Ishikawa (cell line): ENCODE results near the gene GARIN5B.

Source experiments
- CEBPB ChIP-seq: IDR thresholded peaks from 2 replicates; pipeline ENCODE4 v1.6.1; 2012
- CREB1 ChIP-seq: IDR thresholded peaks from 2 replicates; pipeline ENCODE4 v1.6.1; 2012; ENCODE audit warnings: low read depth
- EP300 ChIP-seq: IDR thresholded peaks from 2 replicates; pipeline ENCODE4 v1.6.1; 2012; ENCODE audit warnings: borderline replicate concordance
- FOXM1 ChIP-seq: IDR thresholded peaks from 2 replicates; pipeline ENCODE4 v1.6.1; 2012; ENCODE audit warnings: low read depth, borderline replicate concordance
- MAX ChIP-seq: IDR thresholded peaks from 2 replicates; pipeline ENCODE4 v1.6.1; 2012
- RAD21 ChIP-seq: IDR thresholded peaks from 2 replicates; pipeline ENCODE4 v1.6.1; 2012; ENCODE audit warnings: low read depth
- REST ChIP-seq: IDR thresholded peaks from 2 replicates; pipeline ENCODE4 v1.6.1; 2012; ENCODE audit warnings: low read depth, mild to moderate bottlenecking
- TAF1 ChIP-seq: IDR thresholded peaks from 2 replicates; pipeline ENCODE4 v1.6.1; 2012; ENCODE audit warnings: low read depth, mild to moderate bottlenecking
- TCF12 ChIP-seq: IDR thresholded peaks from 2 replicates; pipeline ENCODE4 v1.6.1; 2012; ENCODE audit warnings: low read depth
- TEAD4 ChIP-seq: IDR thresholded peaks from 2 replicates; pipeline ENCODE4 v1.6.1; 2012
- USF1 ChIP-seq: IDR thresholded peaks from 2 replicates; pipeline ENCODE4 v1.6.1; 2012
- YY1 ChIP-seq: IDR thresholded peaks from 2 replicates; pipeline ENCODE4 v1.6.1; 2012; ENCODE audit warnings: low read depth
- ZBTB7A ChIP-seq: IDR thresholded peaks from 2 replicates; pipeline ENCODE4 v1.6.1; 2012; ENCODE audit warnings: low read depth

GRCh38 chr19:55304980-55305379, 58.1 kb downstream of the GARIN5B start:
- TF ChIP-seq TAF1: no peak
- TF ChIP-seq CREB1: no peak
- no peak for TF ChIP-seq RAD21
- TF ChIP-seq EP300: no peak
- TF ChIP-seq CEBPB: no peak
- no peak for TF ChIP-seq TEAD4
- no peak for TF ChIP-seq TCF12
- TF ChIP-seq FOXM1: no peak
- no peak for TF ChIP-seq REST
- no peak for TF ChIP-seq YY1
- TF ChIP-seq MAX: no peak
- no peak for TF ChIP-seq USF1
- no peak for TF ChIP-seq ZBTB7A
